Transverse colon (tissue), 4 donors: Measurements from ENCODE around the gene CCDC186. TPM values are rescaled to one million over a fixed set of nuclear protein-coding genes. Genes with fewer than 3 reads are reported as not detected.

Experiments
- DNase-seq: peaks from one replicate; pipeline ENCODE4 v3.0.0-alpha.2; 2019
- H3K27ac ChIP-seq, 4 donors: fragments of 200-600 bp; sonication (generic); 2 replicates each; pipeline ENCODE4 v1.5.1; 2016 to 2018; ENCODE audit warnings: inconsistent platforms in 4 of 4
- H3K27me3 ChIP-seq: fragments of 200-600 bp; sonication (generic); 2 replicates; pipeline ENCODE4 v1.5.1; 2017; ENCODE audit warnings: inconsistent platforms
- H3K36me3 ChIP-seq, 4 donors: fragments of 200-600 bp; sonication (generic); 2 replicates each; pipeline ENCODE4 v1.5.1; 2017 to 2019; ENCODE audit warnings: inconsistent platforms in 4 of 4
- H3K4me1 ChIP-seq, 4 donors: fragments of 200-600 bp; sonication (generic); 2 replicates each; pipeline ENCODE4 v1.5.1; 2017 to 2020; ENCODE audit warnings: inconsistent platforms in 4 of 4
- H3K4me3 ChIP-seq, 4 donors: fragments of 200-600 bp; sonication (generic); 1 replicate in 1 of 4; 2 replicates in 3 of 4; pipeline versions ENCODE4 v1.5.1 to v1.6.1; 2017 to 2019; ENCODE audit warnings: inconsistent platforms in 4 of 4
- H3K9me3 ChIP-seq, 2 donors: fragments of 200-600 bp; sonication (generic); 2 replicates each; pipeline ENCODE4 v1.5.1; 2017 to 2019; ENCODE audit warnings: inconsistent platforms in 2 of 2
- EP300 ChIP-seq: sonication (generic); formaldehyde crosslinking; IDR thresholded peaks from one replicate; pipeline ENCODE4 v1.6.1; 2017; ENCODE audit warnings: antibody characterized with exemption, low read depth
- POLR2A ChIP-seq: fragments of 450-650 bp; IDR thresholded peaks from one replicate; pipeline ENCODE4 v1.6.1; 2016; ENCODE audit warnings: antibody characterized with exemption, mild to moderate bottlenecking, moderate library complexity
- POLR2AphosphoS5 ChIP-seq, 3 donors: sonication (generic); formaldehyde crosslinking; IDR thresholded peaks; one replicate each; pipeline ENCODE4 v1.6.1; 2016; ENCODE audit warnings: antibody characterized with exemption in 3 of 3
- WGBS, 2 donors: methylation state at CpG; one replicate each; pipeline ENCODE4 v1.1.5; 2018; ENCODE audit warnings: low coverage in 1 of 2; 5-methylcytosine and 5-hydroxymethylcytosine counted together
- in situ Hi-C, 4 donors: fragments of 200-750 bp; cut with MboI; loops; one replicate each; pipeline versions ENCODE4 v1.15.0 to v1.15.1; 2017; ENCODE audit warnings: low sequenced_read_pairs in 3 of 4, low pct_ligation_motif_present in 1 of 4, low pct_unique_long_range_greater_than_20kb in 1 of 4
- intact Hi-C: fragments of 100-400 bp; cut with DNase I; formaldehyde crosslinking; loops from one replicate; pipeline ENCODE4 v1.15.1; 2023; ENCODE audit warnings: low total_unique reads
- small RNA-seq, 4 donors: library from RNA; depleted of rRNA; stranded (forward); fragments of <200 nt; gene quantifications; one replicate each; pipeline ENCODE3, GENCODE V24; 2016
- total RNA-seq, 4 donors: library from RNA; depleted of rRNA; stranded (reverse); fragments of >200 nt; gene quantifications; one replicate each; pipeline ENCODE4 v1.1.0, GENCODE V29; 2016
- TF ChIP-seq, protein P1 (sequence below), 5 experiments: fragments of 200-600 bp in 3 of 5; fragments of 450-650 bp in 2 of 5; sonication (generic) in 3 of 5; IDR thresholded peaks; 1 replicate in 2 of 5; 2 replicates in 3 of 5; pipeline ENCODE4 v1.5.1; 2016 to 2017; ENCODE audit warnings: antibody characterized with exemption in 5 of 5, inconsistent platforms in 3 of 5, mild to moderate bottlenecking in 2 of 5, moderate library complexity in 1 of 5

The CCDC186 gene
- total RNA-seq, 4 donors from 2014 or later = 18.7 to 194 (median 47.5) TPM

GRCh38 chr10:114073395-114074186 is 100.4 kb downstream of the CCDC186 start:
- Histone ChIP-seq H3K4me1 (no peaks in the 10 kb centered on the region), H3K36me3 (no peaks in the 10 kb centered on the region), H3K27me3 (no peaks in the 10 kb centered on the region), H3K4me3 (no peak overlapping the region), H3K27ac (no peak overlapping the region), H3K9me3 (no peaks in the 10 kb centered on the region)
- TF ChIP-seq POLR2A (no peak), EP300 (no peak)
- DNase-seq = no peak
- in situ Hi-C loops = no loop called here
- intact Hi-C loops = no loop called here
- WGBS, 2 donors = 69 to 78% methylated on average over 9 to 14 of the region's 14 CpGs

- intact Hi-C loops = no loop called here
- DNase-seq = no peak
- Histone ChIP-seq H3K27me3 (no peaks in the 10 kb centered on the region), H3K9me3 (no peaks in the 10 kb centered on the region), H3K36me3 (no peaks in the 10 kb centered on the region), H3K4me1 (peaks cover 0 to 12% (median 0%) of the 10 kb centered on the region in 4 donors), H3K27ac (no peak overlapping the region), H3K4me3 (no peak overlapping the region)
- no peak for TF ChIP-seq POLR2AphosphoS5 (IDR thresholded peaks at IDR 0.05)
- no peak for TF ChIP-seq EP300
- TF ChIP-seq, protein P1, sequence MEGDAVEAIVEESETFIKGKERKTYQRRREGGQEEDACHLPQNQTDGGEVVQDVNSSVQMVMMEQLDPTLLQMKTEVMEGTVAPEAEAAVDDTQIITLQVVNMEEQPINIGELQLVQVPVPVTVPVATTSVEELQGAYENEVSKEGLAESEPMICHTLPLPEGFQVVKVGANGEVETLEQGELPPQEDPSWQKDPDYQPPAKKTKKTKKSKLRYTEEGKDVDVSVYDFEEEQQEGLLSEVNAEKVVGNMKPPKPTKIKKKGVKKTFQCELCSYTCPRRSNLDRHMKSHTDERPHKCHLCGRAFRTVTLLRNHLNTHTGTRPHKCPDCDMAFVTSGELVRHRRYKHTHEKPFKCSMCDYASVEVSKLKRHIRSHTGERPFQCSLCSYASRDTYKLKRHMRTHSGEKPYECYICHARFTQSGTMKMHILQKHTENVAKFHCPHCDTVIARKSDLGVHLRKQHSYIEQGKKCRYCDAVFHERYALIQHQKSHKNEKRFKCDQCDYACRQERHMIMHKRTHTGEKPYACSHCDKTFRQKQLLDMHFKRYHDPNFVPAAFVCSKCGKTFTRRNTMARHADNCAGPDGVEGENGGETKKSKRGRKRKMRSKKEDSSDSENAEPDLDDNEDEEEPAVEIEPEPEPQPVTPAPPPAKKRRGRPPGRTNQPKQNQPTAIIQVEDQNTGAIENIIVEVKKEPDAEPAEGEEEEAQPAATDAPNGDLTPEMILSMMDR (IDR thresholded peaks at IDR 0.05) = no peak
- WGBS, 2 donors = 85 to 86% methylated on average over 4 of the region's 4 CpGs
- in situ Hi-C loops = no loop called here
Observed at GRCh38 chr10:114071178-114071577, 102.8 kb downstream of the CCDC186 start.

Small RNAs within 50 kb of the gene (small RNA-seq; reads per million reads assigned to genes)
- gene RF02277 (0 reads per million in 4 donors), gene RNU6-709P (0 reads per million in 4 donors)

Other genes starting within 250 kb of the CCDC186 start
- 1 to 10 TPM in 3 of 4 donors, not detected in 1; 1.2 to 1.9 (median 1.4) TPM for gene ADRB1, start 130.3 kb downstream of the CCDC186 start, total RNA-seq
- under 1 TPM in 1 of 4 donors, not detected in 3; 0.14 TPM for gene TDRD1, start 5.2 kb upstream of the CCDC186 start, total RNA-seq
- 1 to 10 TPM in 1 of 4 donors, under 1 TPM in 1, not detected in 2; 0.64 to 3.3 TPM for gene VWA2, start 65.1 kb upstream of the CCDC186 start, total RNA-seq
- 10 to 100 TPM; 12.2 to 42.6 (median 13.2) TPM for gene AFAP1L2, start 230.3 kb upstream of the CCDC186 start, total RNA-seq